A673 (cell line): Measurements from ENCODE around the gene IFNW1. TPM values are rescaled to one million over a fixed set of nuclear protein-coding genes. Genes with fewer than 3 reads are reported as not detected.

Experiments used
- BruUV-seq: library from RNA; stranded (reverse); fragments of 400-500 nt; replicated peaks from 2 replicates; lab custom pipeline; 2021; lab: Mats Ljungman, UMichigan
- CTCF ChIA-PET: fragments of 300-600 bp; sonication (Branson Sonifier 250); formaldehyde crosslinking; loops from one replicate; lab custom pipeline; 2022; ENCODE audit warnings: antibody characterized with exemption; lab: Charles Lee
- POLR2A ChIA-PET: fragments of 300-600 bp; sonication (Branson Sonifier 250); formaldehyde crosslinking; loops from one replicate; lab custom pipeline; 2022; ENCODE audit warnings: antibody characterized with exemption; ENCODE audit not compliant: low non-redundant PET; lab: Charles Lee
- DNase-seq: peaks from one replicate; pipeline ENCODE4 v3.0.0-alpha.2; 2015; ENCODE audit warnings: low spot score
- H3K27ac ChIP-seq: fragments of 200-600 bp; sonication (generic); 2 replicates; pipeline ENCODE4 v1.5.1; 2016; ENCODE audit warnings: mixed run types, low read depth, mild to moderate bottlenecking, mixed read lengths, antibody characterized with exemption, low read length; ENCODE audit not compliant: poor library complexity, severe bottlenecking
- H3K27me3 ChIP-seq: fragments of 200-600 bp; sonication (generic); replicated peaks from 2 replicates; pipeline ENCODE4 v1.6.1; 2017; ENCODE audit warnings: mixed run types, low read depth, mild to moderate bottlenecking, mixed read lengths, antibody characterized with exemption, low read length; ENCODE audit not compliant: insufficient read depth, poor library complexity
- H3K36me3 ChIP-seq: fragments of 200-600 bp; sonication (generic); 2 replicates; pipeline ENCODE4 v1.6.1; 2016; ENCODE audit warnings: mixed run types, mild to moderate bottlenecking, mixed read lengths, antibody characterized with exemption, low read length; ENCODE audit not compliant: insufficient read depth, poor library complexity, severe bottlenecking
- H3K4me1 ChIP-seq: fragments of 200-600 bp; sonication (generic); 2 replicates; pipeline ENCODE4 v1.6.1; 2017; ENCODE audit warnings: mixed run types, mild to moderate bottlenecking, mixed read lengths, antibody characterized with exemption, low read length; ENCODE audit not compliant: insufficient read depth, poor library complexity, severe bottlenecking
- H3K4me3 ChIP-seq: fragments of 200-600 bp; sonication (generic); 2 replicates; pipeline ENCODE4 v1.5.1; 2016; ENCODE audit warnings: low read depth, mixed run types, mild to moderate bottlenecking, mixed read lengths, low read length; ENCODE audit not compliant: poor library complexity, severe bottlenecking
- H3K9me3 ChIP-seq: fragments of 200-600 bp; sonication (generic); 2 replicates; pipeline ENCODE4 v1.6.1; 2016; ENCODE audit warnings: mixed run types, low read depth, mild to moderate bottlenecking, mixed read lengths, antibody characterized with exemption, low read length; ENCODE audit not compliant: poor library complexity, severe bottlenecking
- CTCF ChIP-seq: fragments of 300-800, 200-600 bp; sonication (generic); conservative IDR thresholded peaks from 2 replicates; pipeline ENCODE4 v1.5.1; 2017; ENCODE audit warnings: low read depth, mild to moderate bottlenecking, antibody characterized with exemption, low read length, moderate library complexity, mixed read lengths
- EZH2 ChIP-seq: fragments of 200-600 bp; sonication (generic); IDR thresholded peaks from 2 replicates; pipeline ENCODE4 v1.6.1; 2017; ENCODE audit warnings: borderline replicate concordance, low read depth, mild to moderate bottlenecking, mixed read lengths, antibody characterized with exemption, low read length; ENCODE audit not compliant: poor library complexity, severe bottlenecking
- intact Hi-C: fragments of 100-400 bp; cut with micrococcal nuclease; formaldehyde crosslinking; loops from one replicate; pipeline ENCODE4 v1.10.0; 2022; ENCODE audit not compliant: unreplicated experiment
- total RNA-seq: library from RNA; stranded (reverse); gene quantifications from 2 replicates; pipeline ENCODE4 v1.2.3, GENCODE V29; 2021

The IFNW1 gene
- total RNA-seq, 1 experiment from 2014 or later = not detected

GRCh38 chr9:21097817-21098216 lies 43.8 kb downstream of the IFNW1 start:
- no peaks in the 10 kb centered on the region for H3K4me1 ChIP-seq

GRCh38 chr9:21096901-21097255 lies 44.8 kb downstream of the IFNW1 start:
- H3K9me3 ChIP-seq = no peaks in the 10 kb centered on the region
- intact Hi-C loops = no loop called here
- TF ChIP-seq EZH2 (no peak), CTCF (no peak)
- DNase-seq = no peak
- no peak overlapping the region for H3K27ac ChIP-seq
- no peaks in the 10 kb centered on the region for H3K36me3 ChIP-seq
- CTCF ChIA-PET = no interaction called here
- no peak overlapping the region for H3K4me3 ChIP-seq
- POLR2A ChIA-PET = no interaction called here
- no TSS peak for BruUV-seq
- no peaks in the 10 kb centered on the region for H3K27me3 ChIP-seq
- H3K4me1 ChIP-seq = no peaks in the 10 kb centered on the region

More at GRCh38 chr9:21097817-21098216, 43.8 kb downstream of the IFNW1 start:
- BruUV-seq = no TSS peak
- H3K27me3 ChIP-seq = no peaks in the 10 kb centered on the region
- CTCF ChIA-PET = no interaction called here
- TF ChIP-seq EZH2 (no peak), CTCF (no peak)
- no peaks in the 10 kb centered on the region for H3K36me3 ChIP-seq
- no peak overlapping the region for H3K27ac ChIP-seq
- no peak for DNase-seq
- POLR2A ChIA-PET = no interaction called here
- intact Hi-C loops = no loop called here
- H3K4me3 ChIP-seq = no peak overlapping the region
- H3K9me3 ChIP-seq = no peaks in the 10 kb centered on the region

GRCh38 chr9:21096172-21096900 lies 45.3 kb downstream of the IFNW1 start:
- TF ChIP-seq EZH2 (no peak), CTCF (no peak)
- DNase-seq = no peak
- ChIA-PET POLR2A (no interaction called here), CTCF (no interaction called here)
- Histone ChIP-seq H3K9me3 (no peaks in the 10 kb centered on the region), H3K27me3 (no peaks in the 10 kb centered on the region), H3K27ac (no peak overlapping the region), H3K4me3 (no peak overlapping the region), H3K36me3 (no peaks in the 10 kb centered on the region), H3K4me1 (no peaks in the 10 kb centered on the region)
- no TSS peak for BruUV-seq
- intact Hi-C loops = no loop called here
